A549 (cell line): ENCODE measurements around the gene SPECC1L.

Source experiments
- BHLHE40 ChIP-seq: IDR thresholded peaks from 2 replicates; pipeline ENCODE4 v1.6.1; 2012; ENCODE audit warnings: low read depth, low read length, inconsistent platforms
- EP300 ChIP-seq, 2 experiments: fragments of >200 bp; sonication (Bioruptor Twin); formaldehyde crosslinking; IDR thresholded peaks; 2 replicates in 1 of 2; 3 replicates in 1 of 2; pipeline ENCODE4 v1.6.1; 2016 to 2017
- NR3C1 ChIP-seq: fragments of >200 bp; sonication (Bioruptor Twin); formaldehyde crosslinking; IDR thresholded peaks from 3 replicates; pipeline ENCODE4 v1.6.1; 2017
- PHF8 ChIP-seq: fragments of 200-600 bp; sonication (generic); IDR thresholded peaks from 2 replicates; pipeline ENCODE4 v1.6.1; 2016; ENCODE audit warnings: low read depth, mild to moderate bottlenecking, antibody characterized with exemption, moderate library complexity, borderline replicate concordance
- POLR2A ChIP-seq: IDR thresholded peaks from 2 replicates; pipeline ENCODE4 v1.6.1; 2012; ENCODE audit warnings: mild to moderate bottlenecking, low read length
- POLR2AphosphoS2 ChIP-seq: conservative IDR thresholded peaks from 2 replicates; pipeline ENCODE4 v1.6.1; 2012; ENCODE audit warnings: low read length, improper control_type of control experiment, inconsistent platforms
- RNF2 ChIP-seq: fragments of 200-600 bp; sonication (generic); IDR thresholded peaks from 2 replicates; pipeline ENCODE4 v1.6.1; 2016; ENCODE audit warnings: low read depth, mild to moderate bottlenecking, antibody characterized with exemption, moderate library complexity, borderline replicate concordance
- SREBF2 ChIP-seq: fragments of 450-650 bp; IDR thresholded peaks from 2 replicates; pipeline ENCODE4 v1.6.1; 2014; ENCODE audit warnings: mild to moderate bottlenecking, moderate library complexity
- ZSCAN20 ChIP-seq: fragments of 250-450 bp; sonication (Bioruptor Pico); IDR thresholded peaks from 2 replicates; pipeline ENCODE4 v1.8.0; 2022; ENCODE audit warnings: mild to moderate bottlenecking, moderate library complexity
- TF ChIP-seq, protein P1 (sequence below): fragments of >200 bp; sonication (Bioruptor Twin); formaldehyde crosslinking; IDR thresholded peaks from 3 replicates; pipeline ENCODE4 v1.5.1; 2016
- TF ChIP-seq, protein P2 (sequence below): fragments of 450-650 bp; IDR thresholded peaks from 2 replicates; pipeline ENCODE4 v1.6.1; 2014; ENCODE audit warnings: antibody characterized with exemption
- TF ChIP-seq, protein P3 (sequence below): fragments of 200-600 bp; sonication (generic); IDR thresholded peaks from 2 replicates; pipeline ENCODE4 v1.6.1; 2016; ENCODE audit warnings: antibody characterized with exemption, mild to moderate bottlenecking, moderate library complexity

DNA sequence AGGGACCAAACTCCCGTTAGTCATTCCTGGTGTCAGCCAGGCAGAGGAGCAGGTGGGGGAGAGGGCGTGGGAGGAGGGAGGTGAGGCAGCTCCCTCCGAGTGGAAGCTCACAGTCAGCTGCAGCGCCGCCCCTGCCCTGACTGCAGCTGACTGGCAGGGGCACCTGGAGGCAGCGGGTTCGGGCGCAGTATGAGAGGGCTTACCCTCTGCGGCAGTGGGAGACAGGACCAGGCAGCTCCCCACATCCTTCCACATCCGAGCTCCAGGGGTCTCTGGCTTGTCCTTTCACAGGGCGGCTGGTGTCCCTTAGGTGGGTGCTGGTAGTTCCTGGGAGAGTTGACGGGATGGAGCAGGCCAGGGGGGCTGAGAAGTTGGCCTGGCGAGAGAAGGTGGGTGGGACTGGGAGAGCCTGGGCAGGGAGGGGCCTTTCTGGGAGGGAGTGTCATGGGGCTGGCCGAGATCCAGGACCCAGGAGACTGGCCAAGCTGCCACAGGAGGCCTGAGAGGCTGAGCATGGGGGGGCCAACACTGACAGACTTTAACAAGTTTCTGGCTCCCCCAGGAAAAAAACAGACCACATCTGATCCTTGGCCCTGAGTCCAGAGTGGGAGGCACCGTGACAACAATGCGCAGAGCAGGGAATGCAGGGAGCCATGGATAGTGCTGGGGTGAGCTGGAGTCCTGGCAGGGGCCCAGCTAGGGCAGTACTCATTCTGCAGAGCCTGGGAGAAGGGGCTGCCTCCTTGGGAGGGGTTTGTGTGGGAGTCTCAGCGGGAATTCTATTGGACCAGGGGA, 161.6 kb downstream of the SPECC1L start:
- no peak for TF ChIP-seq BHLHE40
- no peak for TF ChIP-seq POLR2AphosphoS2
- TF ChIP-seq, protein P1, sequence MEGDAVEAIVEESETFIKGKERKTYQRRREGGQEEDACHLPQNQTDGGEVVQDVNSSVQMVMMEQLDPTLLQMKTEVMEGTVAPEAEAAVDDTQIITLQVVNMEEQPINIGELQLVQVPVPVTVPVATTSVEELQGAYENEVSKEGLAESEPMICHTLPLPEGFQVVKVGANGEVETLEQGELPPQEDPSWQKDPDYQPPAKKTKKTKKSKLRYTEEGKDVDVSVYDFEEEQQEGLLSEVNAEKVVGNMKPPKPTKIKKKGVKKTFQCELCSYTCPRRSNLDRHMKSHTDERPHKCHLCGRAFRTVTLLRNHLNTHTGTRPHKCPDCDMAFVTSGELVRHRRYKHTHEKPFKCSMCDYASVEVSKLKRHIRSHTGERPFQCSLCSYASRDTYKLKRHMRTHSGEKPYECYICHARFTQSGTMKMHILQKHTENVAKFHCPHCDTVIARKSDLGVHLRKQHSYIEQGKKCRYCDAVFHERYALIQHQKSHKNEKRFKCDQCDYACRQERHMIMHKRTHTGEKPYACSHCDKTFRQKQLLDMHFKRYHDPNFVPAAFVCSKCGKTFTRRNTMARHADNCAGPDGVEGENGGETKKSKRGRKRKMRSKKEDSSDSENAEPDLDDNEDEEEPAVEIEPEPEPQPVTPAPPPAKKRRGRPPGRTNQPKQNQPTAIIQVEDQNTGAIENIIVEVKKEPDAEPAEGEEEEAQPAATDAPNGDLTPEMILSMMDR = no peak
- TF ChIP-seq NR3C1 = no peak
- TF ChIP-seq POLR2A = no peak
- TF ChIP-seq, protein P2, sequence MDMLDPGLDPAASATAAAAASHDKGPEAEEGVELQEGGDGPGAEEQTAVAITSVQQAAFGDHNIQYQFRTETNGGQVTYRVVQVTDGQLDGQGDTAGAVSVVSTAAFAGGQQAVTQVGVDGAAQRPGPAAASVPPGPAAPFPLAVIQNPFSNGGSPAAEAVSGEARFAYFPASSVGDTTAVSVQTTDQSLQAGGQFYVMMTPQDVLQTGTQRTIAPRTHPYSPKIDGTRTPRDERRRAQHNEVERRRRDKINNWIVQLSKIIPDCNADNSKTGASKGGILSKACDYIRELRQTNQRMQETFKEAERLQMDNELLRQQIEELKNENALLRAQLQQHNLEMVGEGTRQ = no peak
- TF ChIP-seq, protein P3, sequence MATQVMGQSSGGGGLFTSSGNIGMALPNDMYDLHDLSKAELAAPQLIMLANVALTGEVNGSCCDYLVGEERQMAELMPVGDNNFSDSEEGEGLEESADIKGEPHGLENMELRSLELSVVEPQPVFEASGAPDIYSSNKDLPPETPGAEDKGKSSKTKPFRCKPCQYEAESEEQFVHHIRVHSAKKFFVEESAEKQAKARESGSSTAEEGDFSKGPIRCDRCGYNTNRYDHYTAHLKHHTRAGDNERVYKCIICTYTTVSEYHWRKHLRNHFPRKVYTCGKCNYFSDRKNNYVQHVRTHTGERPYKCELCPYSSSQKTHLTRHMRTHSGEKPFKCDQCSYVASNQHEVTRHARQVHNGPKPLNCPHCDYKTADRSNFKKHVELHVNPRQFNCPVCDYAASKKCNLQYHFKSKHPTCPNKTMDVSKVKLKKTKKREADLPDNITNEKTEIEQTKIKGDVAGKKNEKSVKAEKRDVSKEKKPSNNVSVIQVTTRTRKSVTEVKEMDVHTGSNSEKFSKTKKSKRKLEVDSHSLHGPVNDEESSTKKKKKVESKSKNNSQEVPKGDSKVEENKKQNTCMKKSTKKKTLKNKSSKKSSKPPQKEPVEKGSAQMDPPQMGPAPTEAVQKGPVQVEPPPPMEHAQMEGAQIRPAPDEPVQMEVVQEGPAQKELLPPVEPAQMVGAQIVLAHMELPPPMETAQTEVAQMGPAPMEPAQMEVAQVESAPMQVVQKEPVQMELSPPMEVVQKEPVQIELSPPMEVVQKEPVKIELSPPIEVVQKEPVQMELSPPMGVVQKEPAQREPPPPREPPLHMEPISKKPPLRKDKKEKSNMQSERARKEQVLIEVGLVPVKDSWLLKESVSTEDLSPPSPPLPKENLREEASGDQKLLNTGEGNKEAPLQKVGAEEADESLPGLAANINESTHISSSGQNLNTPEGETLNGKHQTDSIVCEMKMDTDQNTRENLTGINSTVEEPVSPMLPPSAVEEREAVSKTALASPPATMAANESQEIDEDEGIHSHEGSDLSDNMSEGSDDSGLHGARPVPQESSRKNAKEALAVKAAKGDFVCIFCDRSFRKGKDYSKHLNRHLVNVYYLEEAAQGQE = no peak
- no peak for TF ChIP-seq PHF8
- TF ChIP-seq ZSCAN20 (CRISPR knock-in tag) = no peak
- no peak for TF ChIP-seq RNF2
- TF ChIP-seq SREBF2 = no peak
- TF ChIP-seq EP300 (IDR thresholded peaks at IDR 0.05) = no peak
